HepG2 (cell line): Measurements from ENCODE around the gene HSD17B8.

Experiments used
- CBX5 ChIP-seq: sonication (generic); formaldehyde crosslinking; IDR thresholded peaks from 2 replicates; pipeline ENCODE4 v1.4.0; 2020; ENCODE audit warnings: missing genetic modification reagents, borderline replicate concordance
- CENPT ChIP-seq: sonication (generic); formaldehyde crosslinking; IDR thresholded peaks from 2 replicates; pipeline ENCODE4 v1.8.0; 2022; ENCODE audit warnings: low read depth, mild to moderate bottlenecking, moderate library complexity, missing genetic modification reagents
- CTCF ChIP-seq: sonication (generic); formaldehyde crosslinking; IDR thresholded peaks from 2 replicates; pipeline ENCODE4 v1.5.0; 2020; ENCODE audit warnings: mild to moderate bottlenecking, missing genetic modification reagents, moderate library complexity
- HNF4A ChIP-seq: sonication (generic); formaldehyde crosslinking; IDR thresholded peaks from 2 replicates; pipeline ENCODE4 v1.4.0; 2020; ENCODE audit warnings: missing genetic modification reagents
- PCBP2 ChIP-seq: fragments of 200-400 bp; formaldehyde crosslinking; optimal IDR thresholded peaks from 2 replicates; pipeline ENCODE3; 2018; ENCODE audit warnings: low read length, low read depth; ENCODE audit not compliant: poor library complexity, severe bottlenecking
- RAD21 ChIP-seq: fragments of 450-650 bp; formaldehyde crosslinking; IDR thresholded peaks from 2 replicates; pipeline ENCODE4 v1.5.0; 2020; ENCODE audit warnings: mild to moderate bottlenecking
- ZBTB20 ChIP-seq: sonication (generic); formaldehyde crosslinking; IDR thresholded peaks from 2 replicates; pipeline ENCODE4 v1.8.1; 2023; ENCODE audit warnings: missing genetic modification reagents, low read depth, mild to moderate bottlenecking, borderline replicate concordance
- ZNF747 ChIP-seq: sonication (generic); formaldehyde crosslinking; IDR thresholded peaks from 2 replicates; pipeline ENCODE4 v1.8.1; 2023; ENCODE audit warnings: missing genetic modification reagents, mild to moderate bottlenecking, borderline replicate concordance

- no peak for TF ChIP-seq CBX5 (CRISPR knock-in tag)
- TF ChIP-seq ZBTB20 (CRISPR knock-in tag) = no peak
- TF ChIP-seq PCBP2 = no peak
- TF ChIP-seq RAD21 (CRISPR knock-in tag) = peak; percentile 62
- peak; percentile 91 for TF ChIP-seq CTCF (CRISPR knock-in tag)
- TF ChIP-seq HNF4A = no peak
- no peak for TF ChIP-seq ZNF747 (CRISPR knock-in tag)
- no peak for TF ChIP-seq CENPT
Observed at GRCh38 chr6:33197431-33198048, 6.9 kb upstream of the HSD17B8 start.
